ENCODE results near the gene SEPSECS. TPM values are rescaled to one million over a fixed set of nuclear protein-coding genes. Genes with fewer than 3 reads are reported as not detected.

SEPSECS gene
- total and polyA plus RNA-seq, 2 donors (not counting 3 experiments of a cell fraction or from before 2014, with no cell fraction given), result 2.8 to 8.3 TPM

GRCh38 chr4:25088093-25088952 is 71.9 kb downstream of the SEPSECS start:
- Histone ChIP-seq H3K4me3 (replicated peaks in 1 of 3; ENCODE audit: insufficient read depth in 1 of 3, low read depth in 1 of 3, low read length in 3 of 3) (no peak overlapping the region), H3K79me2 (ENCODE audit: control insufficient read depth, insufficient read depth, low read length) (no peaks in the 10 kb centered on the region), H3K9me1 (replicated peaks; ENCODE audit: control insufficient read depth, extremely low read depth, insufficient read depth, low read length) (no peaks in the 10 kb centered on the region), H3K36me3 (ENCODE audit: control insufficient read depth in 2 of 2, extremely low read depth in 1 of 2, insufficient read depth in 2 of 2, low read length in 2 of 2) (no peaks in the 10 kb centered on the region), H3K4me2 (ENCODE audit: insufficient read depth, low read length) (no peak overlapping the region), H3K4me1 (ENCODE audit: control insufficient read depth, extremely low read depth, insufficient read depth, low read length) (no peaks in the 10 kb centered on the region), H3K27me3 (ENCODE audit: control insufficient read depth in 2 of 2, insufficient read depth in 2 of 2, low read length in 2 of 2) (peaks cover 6 to 22% of the 10 kb centered on the region in 2 experiments), H2AFZ (ENCODE audit: low read depth, low read length) (no peak overlapping the region), H4K20me1 (replicated peaks; ENCODE audit: control insufficient read depth, extremely low read depth, insufficient read depth, low read length) (no peaks in the 10 kb centered on the region), H3K27ac (ENCODE audit: insufficient read depth, low read depth, low read length) (no peak overlapping the region), H3K9me3 (replicated peaks; ENCODE audit: control insufficient read depth, insufficient read depth, low read length) (no peaks in the 10 kb centered on the region), H3K9ac (replicated peaks; ENCODE audit: extremely low read depth, insufficient read depth, low read length) (no peak overlapping the region)
- no peak for TF ChIP-seq EZH2 (IDR thresholded peaks at IDR 0.05; ENCODE audit: borderline replicate concordance, low read depth, low read length, severe bottlenecking)
- no peak for TF ChIP-seq JUN (IDR thresholded peaks at IDR 0.05; ENCODE audit: borderline replicate concordance, insufficient read depth, insufficient read length, low read depth)
- POLR2A ChIA-PET, result no interaction called here
- BruUV-seq (replicated peaks), result no TSS peak
- DNase-seq (ENCODE audit: low read depth, low spot score) (no peak), FAIRE-seq (no peak)
- CTCF ChIA-PET, result no interaction called here
- intact Hi-C loops (cut with micrococcal nuclease) (no loop called here), dilution Hi-C loops (cut with MboI; ENCODE audit: extremely low pct_ligation_motif_present, low sequenced_read_pairs) (no loop called here)

DNA sequence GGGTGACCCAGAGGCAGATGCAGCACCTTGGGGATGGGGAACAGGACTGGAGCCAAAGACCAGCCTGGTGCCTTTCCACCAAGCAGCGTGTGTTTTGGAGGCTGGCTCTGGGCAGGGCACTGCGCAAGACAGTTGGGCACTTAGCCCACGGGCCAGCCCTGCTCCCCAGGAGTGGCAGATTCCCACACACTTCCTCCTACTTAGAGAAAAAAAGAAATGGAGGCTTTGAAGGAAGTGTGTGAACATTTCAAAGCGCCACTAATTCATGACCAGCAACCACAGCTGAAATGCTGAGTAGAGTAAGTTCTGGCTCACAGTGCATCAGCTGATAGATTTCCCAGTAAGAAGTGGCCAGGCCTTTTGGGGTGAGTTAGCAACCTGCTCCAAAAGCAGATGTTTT is 74.6 kb downstream of the SEPSECS start:
- intact Hi-C loops (cut with micrococcal nuclease), result no loop called here
- no peak overlapping the region for H3K9ac ChIP-seq (replicated peaks; ENCODE audit: extremely low read depth, insufficient read depth, low read length)
- dilution Hi-C loops (cut with MboI; ENCODE audit: extremely low pct_ligation_motif_present, low sequenced_read_pairs), result no loop called here
- FAIRE-seq (no peak), DNase-seq (ENCODE audit: low read depth, low spot score) (no peak)
- peaks cover 6 to 22% of the 10 kb centered on the region in 2 experiments for H3K27me3 ChIP-seq (ENCODE audit: control insufficient read depth in 2 of 2, insufficient read depth in 2 of 2, low read length in 2 of 2)
- ChIA-PET CTCF (interaction anchor here (1.2 kb wide), 1 partner anchor 13 kb away, joined by 3 read pairs; no protein-coding TSS in a partner anchor), POLR2A (no interaction called here)
- no peaks in the 10 kb centered on the region for H3K79me2 ChIP-seq (ENCODE audit: control insufficient read depth, insufficient read depth, low read length)
- no peaks in the 10 kb centered on the region for H3K4me1 ChIP-seq (ENCODE audit: control insufficient read depth, extremely low read depth, insufficient read depth, low read length)
- H3K9me1 ChIP-seq (replicated peaks; ENCODE audit: control insufficient read depth, extremely low read depth, insufficient read depth, low read length), result no peaks in the 10 kb centered on the region
- BruUV-seq (replicated peaks), result no TSS peak
- no peaks in the 10 kb centered on the region for H4K20me1 ChIP-seq (replicated peaks; ENCODE audit: control insufficient read depth, extremely low read depth, insufficient read depth, low read length)
- no peaks in the 10 kb centered on the region for H3K36me3 ChIP-seq (ENCODE audit: control insufficient read depth in 2 of 2, extremely low read depth in 1 of 2, insufficient read depth in 2 of 2, low read length in 2 of 2)
- TF ChIP-seq GATA2 (IDR thresholded peaks at IDR 0.05; ENCODE audit: insufficient read depth, insufficient read length, low read depth, low read length) (no peak), MAX (IDR thresholded peaks at IDR 0.05; ENCODE audit: insufficient read depth, insufficient read length) (no peak), POLR2A (IDR thresholded peaks at IDR 0.05; ENCODE audit: low read depth, low read length) (no peak), CTCF (IDR thresholded peaks at IDR 0.05; ENCODE audit: extremely low read depth in 1 of 2, insufficient read depth in 1 of 2, low read depth in 1 of 2, low read length in 2 of 2) (no peak), JUN (IDR thresholded peaks at IDR 0.05; ENCODE audit: borderline replicate concordance, insufficient read depth, insufficient read length, low read depth) (no peak), FOS (IDR thresholded peaks at IDR 0.05; ENCODE audit: borderline replicate concordance, insufficient read depth, low read length) (no peak), POLR2AphosphoS5 (IDR thresholded peaks at IDR 0.05; ENCODE audit: insufficient read depth, low read depth, low read length) (no peak), EZH2 (IDR thresholded peaks at IDR 0.05; ENCODE audit: borderline replicate concordance, low read depth, low read length, severe bottlenecking) (no peak), MYC (IDR thresholded peaks at IDR 0.05; ENCODE audit: low read depth, low read length) (no peak)
- H2AFZ ChIP-seq (ENCODE audit: low read depth, low read length), result no peak overlapping the region
- no peak overlapping the region for H3K4me3 ChIP-seq (replicated peaks in 1 of 3; ENCODE audit: insufficient read depth in 1 of 3, low read depth in 1 of 3, low read length in 3 of 3)
- no peaks in the 10 kb centered on the region for H3K9me3 ChIP-seq (replicated peaks; ENCODE audit: control insufficient read depth, insufficient read depth, low read length)
- no peak overlapping the region for H3K27ac ChIP-seq (ENCODE audit: insufficient read depth, low read depth, low read length)
- H3K4me2 ChIP-seq (ENCODE audit: insufficient read depth, low read length), result no peak overlapping the region
